Transverse colon (tissue), 4 donors: ENCODE results near the gene DCANP1. TPM values are rescaled to one million over a fixed set of nuclear protein-coding genes. Genes with fewer than 3 reads are reported as not detected.

Experiments used
- DNase-seq: peaks from one replicate; pipeline ENCODE4 v3.0.0-alpha.2; 2019
- H3K27ac ChIP-seq, 4 donors: fragments of 200-600 bp; sonication (generic); 2 replicates each; pipeline ENCODE4 v1.5.1; 2016 to 2018; ENCODE audit warnings: inconsistent platforms in 4 of 4
- H3K27me3 ChIP-seq: fragments of 200-600 bp; sonication (generic); 2 replicates; pipeline ENCODE4 v1.5.1; 2017; ENCODE audit warnings: inconsistent platforms
- H3K36me3 ChIP-seq, 4 donors: fragments of 200-600 bp; sonication (generic); 2 replicates each; pipeline ENCODE4 v1.5.1; 2017 to 2019; ENCODE audit warnings: inconsistent platforms in 4 of 4
- H3K4me1 ChIP-seq, 4 donors: fragments of 200-600 bp; sonication (generic); 2 replicates each; pipeline ENCODE4 v1.5.1; 2017 to 2020; ENCODE audit warnings: inconsistent platforms in 4 of 4
- H3K4me3 ChIP-seq, 4 donors: fragments of 200-600 bp; sonication (generic); 1 replicate in 1 of 4; 2 replicates in 3 of 4; pipeline versions ENCODE4 v1.5.1 to v1.6.1; 2017 to 2019; ENCODE audit warnings: inconsistent platforms in 4 of 4
- H3K9me3 ChIP-seq, 2 donors: fragments of 200-600 bp; sonication (generic); 2 replicates each; pipeline ENCODE4 v1.5.1; 2017 to 2019; ENCODE audit warnings: inconsistent platforms in 2 of 2
- EP300 ChIP-seq: sonication (generic); formaldehyde crosslinking; IDR thresholded peaks from one replicate; pipeline ENCODE4 v1.6.1; 2017; ENCODE audit warnings: antibody characterized with exemption, low read depth
- POLR2A ChIP-seq: fragments of 450-650 bp; IDR thresholded peaks from one replicate; pipeline ENCODE4 v1.6.1; 2016; ENCODE audit warnings: antibody characterized with exemption, mild to moderate bottlenecking, moderate library complexity
- POLR2AphosphoS5 ChIP-seq, 3 donors: sonication (generic); formaldehyde crosslinking; IDR thresholded peaks; one replicate each; pipeline ENCODE4 v1.6.1; 2016; ENCODE audit warnings: antibody characterized with exemption in 3 of 3
- WGBS, 2 donors: methylation state at CpG; one replicate each; pipeline ENCODE4 v1.1.5; 2018; ENCODE audit warnings: low coverage in 1 of 2; 5-methylcytosine and 5-hydroxymethylcytosine counted together
- in situ Hi-C, 4 donors: fragments of 200-750 bp; cut with MboI; loops; one replicate each; pipeline versions ENCODE4 v1.15.0 to v1.15.1; 2017; ENCODE audit warnings: low sequenced_read_pairs in 3 of 4, low pct_ligation_motif_present in 1 of 4, low pct_unique_long_range_greater_than_20kb in 1 of 4
- intact Hi-C: fragments of 100-400 bp; cut with DNase I; formaldehyde crosslinking; loops from one replicate; pipeline ENCODE4 v1.15.1; 2023; ENCODE audit warnings: low total_unique reads
- total RNA-seq, 4 donors: library from RNA; depleted of rRNA; stranded (reverse); fragments of >200 nt; gene quantifications; one replicate each; pipeline ENCODE4 v1.1.0, GENCODE V29; 2016
- TF ChIP-seq, protein P1 (sequence below), 5 experiments: fragments of 200-600 bp in 3 of 5; fragments of 450-650 bp in 2 of 5; sonication (generic) in 3 of 5; IDR thresholded peaks; 1 replicate in 2 of 5; 2 replicates in 3 of 5; pipeline ENCODE4 v1.5.1; 2016 to 2017; ENCODE audit warnings: antibody characterized with exemption in 5 of 5, inconsistent platforms in 3 of 5, mild to moderate bottlenecking in 2 of 5, moderate library complexity in 1 of 5

The DCANP1 gene
- total RNA-seq, 4 donors from 2014 or later = 0.95 TPM; not detected in 3

GRCh38 chr5:135487037-135487395, 39.9 kb upstream of the DCANP1 start:
- Histone ChIP-seq H3K4me3 (no peak overlapping the region), H3K9me3 (no peaks in the 10 kb centered on the region), H3K27me3 (peaks cover 71% of the 10 kb centered on the region), H3K4me1 (peaks cover 0 to 25% (median 16%) of the 10 kb centered on the region in 4 donors), H3K36me3 (no peaks in the 10 kb centered on the region), H3K27ac (no peak overlapping the region)
- TF ChIP-seq, protein P1, sequence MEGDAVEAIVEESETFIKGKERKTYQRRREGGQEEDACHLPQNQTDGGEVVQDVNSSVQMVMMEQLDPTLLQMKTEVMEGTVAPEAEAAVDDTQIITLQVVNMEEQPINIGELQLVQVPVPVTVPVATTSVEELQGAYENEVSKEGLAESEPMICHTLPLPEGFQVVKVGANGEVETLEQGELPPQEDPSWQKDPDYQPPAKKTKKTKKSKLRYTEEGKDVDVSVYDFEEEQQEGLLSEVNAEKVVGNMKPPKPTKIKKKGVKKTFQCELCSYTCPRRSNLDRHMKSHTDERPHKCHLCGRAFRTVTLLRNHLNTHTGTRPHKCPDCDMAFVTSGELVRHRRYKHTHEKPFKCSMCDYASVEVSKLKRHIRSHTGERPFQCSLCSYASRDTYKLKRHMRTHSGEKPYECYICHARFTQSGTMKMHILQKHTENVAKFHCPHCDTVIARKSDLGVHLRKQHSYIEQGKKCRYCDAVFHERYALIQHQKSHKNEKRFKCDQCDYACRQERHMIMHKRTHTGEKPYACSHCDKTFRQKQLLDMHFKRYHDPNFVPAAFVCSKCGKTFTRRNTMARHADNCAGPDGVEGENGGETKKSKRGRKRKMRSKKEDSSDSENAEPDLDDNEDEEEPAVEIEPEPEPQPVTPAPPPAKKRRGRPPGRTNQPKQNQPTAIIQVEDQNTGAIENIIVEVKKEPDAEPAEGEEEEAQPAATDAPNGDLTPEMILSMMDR (IDR thresholded peaks at IDR 0.05) = no peak
- no peak for TF ChIP-seq POLR2A
- TF ChIP-seq EP300 = no peak
- TF ChIP-seq POLR2AphosphoS5 (IDR thresholded peaks at IDR 0.05) = no peak
- intact Hi-C loops (loop anchor here (10.0 kb wide), 1 partner anchor 348 kb away; the partner anchor contains the start of gene SLC25A48), in situ Hi-C loops (no loop called here)
- no peak for DNase-seq
- 41% methylated on average over 1 of the region's 1 CpG; no CpG with 5 or more reads in 1 of the 2 donors for WGBS, 2 donors

GRCh38 chr5:135486131-135487036, 39.2 kb upstream of the DCANP1 start:
- peaks cover 65% of the 10 kb centered on the region for H3K27me3 ChIP-seq
- no peaks in the 10 kb centered on the region for H3K9me3 ChIP-seq
- H3K27ac ChIP-seq = no peak overlapping the region
- DNase-seq = no peak
- H3K36me3 ChIP-seq = no peaks in the 10 kb centered on the region
- no peak overlapping the region for H3K4me3 ChIP-seq
- intact Hi-C loops = loop anchor here (10.0 kb wide), 1 partner anchor 348 kb away; the partner anchor contains the start of gene SLC25A48
- H3K4me1 ChIP-seq = peaks cover 0 to 25% (median 16%) of the 10 kb centered on the region in 4 donors
- 78% methylated on average over 13 of the region's 13 CpGs; no CpG with 5 or more reads in 1 of the 2 donors for WGBS, 2 donors
- no peak for TF ChIP-seq POLR2AphosphoS5 (IDR thresholded peaks at IDR 0.05)
- TF ChIP-seq, protein P1 (IDR thresholded peaks at IDR 0.05) = no peak
- no peak for TF ChIP-seq POLR2A
- no peak for TF ChIP-seq EP300
- in situ Hi-C loops = no loop called here

DNA sequence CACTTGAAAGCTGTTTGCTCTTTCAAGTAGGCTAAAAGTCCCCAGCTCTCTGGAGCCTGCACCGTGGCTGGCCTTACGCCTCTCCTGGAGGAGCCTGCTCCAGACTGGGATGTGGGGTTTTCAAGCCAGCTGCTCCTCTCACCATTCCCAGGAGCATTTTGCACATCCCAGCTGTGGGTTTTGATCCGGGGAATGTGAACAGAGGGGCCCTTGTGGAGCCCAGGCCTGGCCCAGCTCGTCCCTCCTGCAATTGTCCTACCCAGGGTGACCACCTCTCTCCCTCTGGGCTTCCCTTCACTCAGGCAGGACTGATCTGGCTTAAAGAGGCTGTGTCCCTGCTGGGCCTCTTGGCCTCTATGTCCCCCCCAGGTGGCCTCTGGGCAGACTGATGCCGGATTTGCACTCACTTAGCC, 37.5 kb upstream of the DCANP1 start:
- peaks cover 48% of the 10 kb centered on the region for H3K27me3 ChIP-seq
- no peaks in the 10 kb centered on the region for H3K36me3 ChIP-seq
- TF ChIP-seq POLR2AphosphoS5 (IDR thresholded peaks at IDR 0.05) (no peak), EP300 (no peak), POLR2A (no peak)
- TF ChIP-seq, protein P1 (IDR thresholded peaks at IDR 0.05) = no peak
- 67% methylated on average over 5 of the region's 5 CpGs; no CpG with 5 or more reads in 1 of the 2 donors for WGBS, 2 donors
- no peak for DNase-seq
- H3K4me3 ChIP-seq = no peak overlapping the region
- intact Hi-C loops (loop anchor here (10.0 kb wide), 1 partner anchor 350 kb away; the partner anchor contains the start of gene SLC25A48), in situ Hi-C loops (no loop called here)
- H3K9me3 ChIP-seq = no peaks in the 10 kb centered on the region
- H3K27ac ChIP-seq = no peak overlapping the region
- peaks cover 0 to 18% (median 9%) of the 10 kb centered on the region in 4 donors for H3K4me1 ChIP-seq

- Histone ChIP-seq H3K36me3 (no peaks in the 10 kb centered on the region), H3K27ac (no peak overlapping the region), H3K4me1 (peaks cover 0 to 3% (median 0%) of the 10 kb centered on the region in 4 donors), H3K4me3 (no peak overlapping the region), H3K27me3 (peaks cover 41% of the 10 kb centered on the region), H3K9me3 (no peaks in the 10 kb centered on the region)
- in situ Hi-C loops (no loop called here), intact Hi-C loops (loop anchor here (10.0 kb wide), 1 partner anchor 352 kb away; the partner anchor contains the start of gene SLC25A48)
- WGBS, 2 donors = 77% methylated on average over 1 of the region's 1 CpG; no CpG with 5 or more reads in 1 of the 2 donors
- TF ChIP-seq POLR2AphosphoS5 (IDR thresholded peaks at IDR 0.05) = no peak
- no peak for TF ChIP-seq POLR2A
- TF ChIP-seq, protein P1 (IDR thresholded peaks at IDR 0.05) = no peak
- TF ChIP-seq EP300 = no peak
- DNase-seq = no peak
Measured at GRCh38 chr5:135483254-135483653, 36.1 kb upstream of the DCANP1 start.
